Astrocyte (in vitro differentiated cells and primary cell): Measurements from ENCODE around the gene RUNX1. TPM values are rescaled to one million over a fixed set of nuclear protein-coding genes. Genes with fewer than 3 reads are reported as not detected.

Source experiments
- DNase-seq: peaks from one replicate; pipeline ENCODE4 v3.0.0-alpha.2; 2010; ENCODE audit warnings: low read depth
- FAIRE-seq: peaks from 2 replicates; lab custom pipeline; 2011; peaks lifted over from hg19 to GRCh38; lab: Jason Lieb, UNC
- H2AFZ ChIP-seq: 2 replicates; pipeline ENCODE4 v1.6.0; 2012; ENCODE audit warnings: low read depth, low read length, inconsistent platforms
- H3K27ac ChIP-seq: 2 replicates; pipeline ENCODE4 v1.5.1; 2011; ENCODE audit warnings: low read depth, low read length, inconsistent platforms
- H3K27me3 ChIP-seq: 2 replicates; pipeline ENCODE4 v1.6.0; 2011; ENCODE audit warnings: low read length, inconsistent platforms; ENCODE audit not compliant: insufficient read depth
- H3K36me3 ChIP-seq: 2 replicates; pipeline ENCODE4 v1.5.1; 2011; ENCODE audit warnings: low read length, inconsistent platforms; ENCODE audit not compliant: insufficient read depth
- H3K4me1 ChIP-seq: 2 replicates; pipeline ENCODE4 v1.5.1; 2011; ENCODE audit warnings: low read length, inconsistent platforms; ENCODE audit not compliant: insufficient read depth
- H3K4me2 ChIP-seq: 2 replicates; pipeline ENCODE4 v1.6.0; 2012; ENCODE audit warnings: low read length, inconsistent platforms
- H3K4me3 ChIP-seq: 2 replicates; pipeline ENCODE4 v1.5.1; 2011; ENCODE audit warnings: low read depth, mild to moderate bottlenecking, low read length, inconsistent platforms; ENCODE audit not compliant: insufficient read depth
- H3K79me2 ChIP-seq: 2 replicates; pipeline ENCODE4 v1.6.0; 2012; ENCODE audit warnings: mild to moderate bottlenecking, low read length, inconsistent platforms; ENCODE audit not compliant: insufficient read depth
- H3K9ac ChIP-seq: 2 replicates; pipeline ENCODE4 v1.6.0; 2012; ENCODE audit warnings: mild to moderate bottlenecking, low read length, inconsistent platforms
- H3K9me3 ChIP-seq: 2 replicates; pipeline ENCODE4 v1.5.1; 2012; ENCODE audit warnings: low read depth, mild to moderate bottlenecking, low read length, inconsistent platforms; ENCODE audit not compliant: insufficient read depth
- H4K20me1 ChIP-seq: 2 replicates; pipeline ENCODE4 v1.6.0; 2012; ENCODE audit warnings: low read length, inconsistent platforms; ENCODE audit not compliant: insufficient read depth
- H3K27ac Mint-ChIP-seq: one replicate; pipeline ENCODE4 v1.8.0; 2021; ENCODE audit warnings: mild to moderate bottlenecking, mixed read lengths; ENCODE audit not compliant: unreplicated experiment
- H3K27me3 Mint-ChIP-seq: one replicate; pipeline ENCODE4 v1.8.0; 2021; ENCODE audit warnings: low read depth, mixed read lengths; ENCODE audit not compliant: unreplicated experiment
- H3K36me3 Mint-ChIP-seq: one replicate; pipeline ENCODE4 v1.8.0; 2021; ENCODE audit warnings: low read depth, mixed read lengths; ENCODE audit not compliant: unreplicated experiment
- H3K4me1 Mint-ChIP-seq: one replicate; pipeline ENCODE4 v1.8.0; 2021; ENCODE audit warnings: low read depth, mixed read lengths; ENCODE audit not compliant: unreplicated experiment
- H3K4me3 Mint-ChIP-seq: one replicate; pipeline ENCODE4 v1.8.0; 2021; ENCODE audit warnings: mild to moderate bottlenecking, moderate library complexity, mixed read lengths; ENCODE audit not compliant: unreplicated experiment
- H3K9me3 Mint-ChIP-seq: one replicate; pipeline ENCODE4 v1.8.0; 2021; ENCODE audit warnings: mild to moderate bottlenecking, mixed read lengths; ENCODE audit not compliant: unreplicated experiment
- EZH2 ChIP-seq: IDR thresholded peaks from 2 replicates; pipeline ENCODE4 v1.6.1; 2012; ENCODE audit warnings: mild to moderate bottlenecking, low read length, inconsistent platforms; ENCODE audit not compliant: insufficient read depth
- total RNA-seq: library from RNA; stranded (reverse); gene quantifications from 2 replicates; pipeline ENCODE4 v1.2.1, GENCODE V29; 2021
- TF ChIP-seq, protein P1 (sequence below): IDR thresholded peaks from 2 replicates; pipeline ENCODE4 v1.5.1; 2011; ENCODE audit warnings: low read depth, mild to moderate bottlenecking, inconsistent platforms, low read length, moderate library complexity; ENCODE audit not compliant: insufficient read depth

RUNX1 gene
- total RNA-seq, 1 donor from 2014 or later: 84.6 TPM

- Mint-ChIP-seq H3K27ac (no peak overlapping the region), H3K27me3 (no peaks in the 10 kb centered on the region), H3K9me3 (no peaks in the 10 kb centered on the region), H3K4me1 (peaks cover 10% of the 10 kb centered on the region), H3K36me3 (peaks cover 61% of the 10 kb centered on the region), H3K4me3 (no peak overlapping the region)
- TF ChIP-seq, protein P1, sequence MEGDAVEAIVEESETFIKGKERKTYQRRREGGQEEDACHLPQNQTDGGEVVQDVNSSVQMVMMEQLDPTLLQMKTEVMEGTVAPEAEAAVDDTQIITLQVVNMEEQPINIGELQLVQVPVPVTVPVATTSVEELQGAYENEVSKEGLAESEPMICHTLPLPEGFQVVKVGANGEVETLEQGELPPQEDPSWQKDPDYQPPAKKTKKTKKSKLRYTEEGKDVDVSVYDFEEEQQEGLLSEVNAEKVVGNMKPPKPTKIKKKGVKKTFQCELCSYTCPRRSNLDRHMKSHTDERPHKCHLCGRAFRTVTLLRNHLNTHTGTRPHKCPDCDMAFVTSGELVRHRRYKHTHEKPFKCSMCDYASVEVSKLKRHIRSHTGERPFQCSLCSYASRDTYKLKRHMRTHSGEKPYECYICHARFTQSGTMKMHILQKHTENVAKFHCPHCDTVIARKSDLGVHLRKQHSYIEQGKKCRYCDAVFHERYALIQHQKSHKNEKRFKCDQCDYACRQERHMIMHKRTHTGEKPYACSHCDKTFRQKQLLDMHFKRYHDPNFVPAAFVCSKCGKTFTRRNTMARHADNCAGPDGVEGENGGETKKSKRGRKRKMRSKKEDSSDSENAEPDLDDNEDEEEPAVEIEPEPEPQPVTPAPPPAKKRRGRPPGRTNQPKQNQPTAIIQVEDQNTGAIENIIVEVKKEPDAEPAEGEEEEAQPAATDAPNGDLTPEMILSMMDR: no peak
- no peak for TF ChIP-seq EZH2
- Histone ChIP-seq H4K20me1 (peaks cover 69% of the 10 kb centered on the region), H3K36me3 (peaks cover 68% of the 10 kb centered on the region), H3K4me3 (no peak overlapping the region), H2AFZ (no peak overlapping the region), H3K9me3 (no peaks in the 10 kb centered on the region), H3K79me2 (peaks cover 52% of the 10 kb centered on the region), H3K27ac (no peak overlapping the region), H3K27me3 (no peaks in the 10 kb centered on the region), H3K4me2 (no peak overlapping the region), H3K4me1 (no peaks in the 10 kb centered on the region), H3K9ac (no peak overlapping the region)
- FAIRE-seq (no peak), DNase-seq (no peak)
These were observed 224.0 kb downstream of the RUNX1 start for GRCh38 chr21:34825101-34825500.

- Mint-ChIP-seq H3K4me3 (no peak overlapping the region), H3K4me1 (peaks cover 10% of the 10 kb centered on the region), H3K27me3 (no peaks in the 10 kb centered on the region), H3K9me3 (no peaks in the 10 kb centered on the region), H3K36me3 (peaks cover 58% of the 10 kb centered on the region), H3K27ac (peak overlapping the region; percentile 83)
- no peak overlapping the region for H3K4me3 ChIP-seq
- peaks cover 71% of the 10 kb centered on the region for H4K20me1 ChIP-seq
- H3K79me2 ChIP-seq: peaks cover 45% of the 10 kb centered on the region
- H2AFZ ChIP-seq: no peak overlapping the region
- FAIRE-seq (no peak), DNase-seq (no peak)
- H3K27me3 ChIP-seq: no peaks in the 10 kb centered on the region
- H3K4me1 ChIP-seq: no peaks in the 10 kb centered on the region
- no peaks in the 10 kb centered on the region for H3K9me3 ChIP-seq
- H3K4me2 ChIP-seq: no peak overlapping the region
- H3K27ac ChIP-seq: no peak overlapping the region
- H3K36me3 ChIP-seq: peaks cover 65% of the 10 kb centered on the region
- no peak overlapping the region for H3K9ac ChIP-seq
- TF ChIP-seq, protein P1: no peak
- TF ChIP-seq EZH2: no peak
These were observed 224.8 kb downstream of the RUNX1 start for GRCh38 chr21:34824314-34824713.

- no peaks in the 10 kb centered on the region for H3K27me3 Mint-ChIP-seq
- peak; percentile 64 for DNase-seq
- H3K4me1 Mint-ChIP-seq: peaks cover 20% of the 10 kb centered on the region
- H3K4me3 ChIP-seq: no peak overlapping the region
- no peaks in the 10 kb centered on the region for H3K9me3 Mint-ChIP-seq
- H4K20me1 ChIP-seq: peaks cover 81% of the 10 kb centered on the region
- peaks cover 65% of the 10 kb centered on the region for H3K36me3 ChIP-seq
- H3K4me1 ChIP-seq: no peaks in the 10 kb centered on the region
- no peak overlapping the region for H3K4me2 ChIP-seq
- no peak overlapping the region for H3K4me3 Mint-ChIP-seq
- H2AFZ ChIP-seq: no peak overlapping the region
- peak overlapping the region; percentile 21 for H3K27ac Mint-ChIP-seq
- FAIRE-seq: no peak
- H3K79me2 ChIP-seq: peaks cover 40% of the 10 kb centered on the region
- peaks cover 58% of the 10 kb centered on the region for H3K36me3 Mint-ChIP-seq
- TF ChIP-seq EZH2: no peak
- TF ChIP-seq, protein P1: no peak
- peak overlapping the region; percentile 24 for H3K27ac ChIP-seq
- H3K9ac ChIP-seq: no peak overlapping the region
- H3K9me3 ChIP-seq: no peaks in the 10 kb centered on the region
- no peaks in the 10 kb centered on the region for H3K27me3 ChIP-seq
These were observed 226.2 kb downstream of the RUNX1 start for GRCh38 chr21:34822942-34823341.
